ENCODE measurements around the gene SLC9A2. TPM values are rescaled to one million over a fixed set of nuclear protein-coding genes. Genes with fewer than 3 reads are reported as not detected.

SLC9A2 gene
- total RNA-seq, 4 donors from 2014 or later, result 2.5 to 7.4 (median 5.6) TPM

DNA sequence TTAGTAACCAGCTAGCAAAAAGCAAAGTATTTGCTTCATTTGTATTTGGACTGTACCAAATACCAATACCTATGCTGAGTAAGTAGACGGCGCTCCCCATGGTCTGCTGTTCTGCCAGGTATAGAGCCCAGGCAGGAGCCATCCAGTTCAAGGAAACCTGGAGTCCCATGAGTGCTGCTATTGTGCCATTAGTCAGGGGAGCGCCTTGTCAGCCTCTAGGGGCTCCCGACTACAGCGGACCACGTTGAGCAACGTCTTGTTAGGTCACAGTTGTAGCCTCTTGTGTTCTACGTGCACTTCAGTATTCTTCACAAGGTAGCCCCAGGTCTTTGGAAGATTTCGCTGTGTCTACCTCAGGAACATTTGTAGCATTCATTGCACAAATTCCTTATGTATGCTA, 21.6 kb upstream of the SLC9A2 start:
- ATAC-seq (no peak), DNase-seq (no peak)
- Histone ChIP-seq H3K27ac (no peak overlapping the region), H3K27me3 (no peaks in the 10 kb centered on the region), H3K4me3 (no peak overlapping the region), H3K4me1 (no peaks in the 10 kb centered on the region), H3K9me3 (no peaks in the 10 kb centered on the region), H3K36me3 (no peaks in the 10 kb centered on the region)
- TF ChIP-seq CTCF (IDR thresholded peaks at IDR 0.05 in 4 of 5, conservative IDR thresholded peaks at IDR 0.05 in 1 of 5), result no peak
- TF ChIP-seq POLR2A (IDR thresholded peaks at IDR 0.05), result no peak
- in situ Hi-C loops (cut with MboI; ENCODE audit: low sequenced_read_pairs in 4 of 4), result no loop called here
- intact Hi-C loops (cut with DNase I; ENCODE audit: low total_unique reads), result no loop called here

DNA sequence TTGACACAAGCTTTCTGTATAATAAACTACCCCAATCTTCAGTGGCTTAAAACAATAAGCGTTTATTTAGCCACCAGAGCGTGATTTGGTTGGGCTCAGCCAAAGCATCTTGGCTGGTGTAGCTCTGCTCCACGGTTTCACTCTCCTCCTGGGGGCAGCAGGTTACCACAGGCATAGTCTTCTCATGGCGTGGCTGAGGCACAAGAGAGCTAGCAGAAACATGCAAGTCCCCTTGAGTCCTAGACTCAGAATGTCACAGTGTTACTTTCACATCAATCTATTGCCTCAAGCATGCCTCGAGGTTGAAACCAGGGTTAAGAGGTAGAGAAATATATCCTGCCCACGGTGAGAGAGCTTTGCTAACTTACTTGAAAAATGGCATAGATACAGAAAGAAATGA, 19.9 kb upstream of the SLC9A2 start:
- no peak for DNase-seq
- in situ Hi-C loops (cut with MboI; ENCODE audit: low sequenced_read_pairs in 4 of 4), result no loop called here

DNA sequence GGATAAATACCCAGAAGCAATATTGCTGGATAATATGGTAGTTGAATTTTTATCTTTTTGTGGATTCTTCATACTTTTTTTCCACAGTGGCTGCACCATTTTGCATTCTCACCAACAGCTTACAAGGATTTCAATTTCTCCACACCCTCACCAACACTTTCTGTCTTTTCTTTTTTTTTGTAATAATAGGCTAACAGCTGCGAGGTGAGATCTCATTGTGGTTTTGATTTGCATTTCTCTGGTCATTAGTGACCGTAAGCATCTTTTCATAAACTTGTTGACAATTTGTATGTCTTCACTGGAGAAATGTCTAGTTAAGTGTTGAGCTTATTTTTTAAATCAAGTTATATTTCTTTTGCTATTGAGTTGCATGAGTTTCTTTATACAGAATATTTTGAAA, 17.6 kb upstream of the SLC9A2 start:
- Histone ChIP-seq H3K9me3 (no peaks in the 10 kb centered on the region), H3K27ac (no peak overlapping the region), H3K36me3 (no peaks in the 10 kb centered on the region), H3K27me3 (no peaks in the 10 kb centered on the region), H3K4me3 (no peak overlapping the region), H3K4me1 (peaks cover 17 to 28% of the 10 kb centered on the region in 2 donors)
- intact Hi-C loops (cut with DNase I; ENCODE audit: low total_unique reads), result no loop called here
- DNase-seq, result no peak
- in situ Hi-C loops (cut with MboI; ENCODE audit: low sequenced_read_pairs in 4 of 4), result no loop called here
- TF ChIP-seq POLR2A (IDR thresholded peaks at IDR 0.05) (no peak), CTCF (IDR thresholded peaks at IDR 0.05 in 4 of 5, conservative IDR thresholded peaks at IDR 0.05 in 1 of 5) (no peak)
- ATAC-seq, result no peak

More for the DNA sequence above, 19.9 kb upstream of the SLC9A2 start:
- Histone ChIP-seq H3K27me3 (no peaks in the 10 kb centered on the region), H3K4me3 (no peak overlapping the region), H3K4me1 (peaks cover 4 to 10% of the 10 kb centered on the region in 2 donors), H3K36me3 (no peaks in the 10 kb centered on the region), H3K27ac (no peak overlapping the region), H3K9me3 (no peaks in the 10 kb centered on the region)
- ATAC-seq, result peak; percentile 36 to 44
- TF ChIP-seq POLR2A (IDR thresholded peaks at IDR 0.05) (no peak), CTCF (IDR thresholded peaks at IDR 0.05 in 4 of 5, conservative IDR thresholded peaks at IDR 0.05 in 1 of 5) (peak in 2 of 5 experiments; percentile 18 to 22)
- intact Hi-C loops (cut with DNase I; ENCODE audit: low total_unique reads), result no loop called here

DNA sequence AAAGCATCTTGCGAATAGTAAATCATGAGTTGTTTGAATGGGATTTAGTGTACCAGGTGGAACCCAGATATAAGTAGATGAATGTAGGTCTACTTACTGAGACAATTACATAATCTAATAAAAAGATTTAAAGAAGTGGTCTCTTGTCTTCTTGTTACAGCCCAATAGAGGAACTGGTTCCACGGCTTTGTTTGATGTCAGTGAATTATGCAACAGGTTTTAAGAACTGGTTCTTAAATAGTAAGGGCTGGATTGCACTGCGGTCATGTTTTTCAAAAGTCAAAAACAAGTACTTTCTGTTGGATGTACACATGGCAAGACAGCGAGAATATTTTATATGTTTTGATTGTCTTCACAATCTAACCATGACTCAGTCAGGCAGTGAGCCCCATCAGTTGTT, 15.4 kb upstream of the SLC9A2 start:
- peak overlapping the region; percentile 70 to 83 (median 77) for H3K27ac ChIP-seq
- TF ChIP-seq POLR2A (IDR thresholded peaks at IDR 0.05), result no peak
- no peak for TF ChIP-seq CTCF (IDR thresholded peaks at IDR 0.05 in 4 of 5, conservative IDR thresholded peaks at IDR 0.05 in 1 of 5)
- peaks cover 17 to 28% of the 10 kb centered on the region in 2 donors for H3K4me1 ChIP-seq
- DNase-seq (no peak), ATAC-seq (no peak)
- no peak overlapping the region for H3K4me3 ChIP-seq
- in situ Hi-C loops (cut with MboI; ENCODE audit: low sequenced_read_pairs in 4 of 4) (no loop called here), intact Hi-C loops (cut with DNase I; ENCODE audit: low total_unique reads) (loop anchor here (2.0 kb wide), 1 partner anchor 15 kb away; the partner anchor contains the start of gene SLC9A2)
- H3K9me3 ChIP-seq, result no peaks in the 10 kb centered on the region
- H3K36me3 ChIP-seq, result no peaks in the 10 kb centered on the region
- no peaks in the 10 kb centered on the region for H3K27me3 ChIP-seq

- TF ChIP-seq CTCF (IDR thresholded peaks at IDR 0.05 in 4 of 5, conservative IDR thresholded peaks at IDR 0.05 in 1 of 5), result no peak
- no peak for TF ChIP-seq POLR2A (IDR thresholded peaks at IDR 0.05)
- DNase-seq (peak; percentile 84 to 90), ATAC-seq (peak; percentile 93 to 94)
- no peak overlapping the region for H3K4me3 ChIP-seq
- H3K36me3 ChIP-seq, result no peaks in the 10 kb centered on the region
- peaks cover 17 to 28% of the 10 kb centered on the region in 2 donors for H3K4me1 ChIP-seq
- H3K9me3 ChIP-seq, result no peaks in the 10 kb centered on the region
- in situ Hi-C loops (cut with MboI; ENCODE audit: low sequenced_read_pairs in 4 of 4), result no loop called here
- peak overlapping the region; percentile 70 to 83 (median 77) for H3K27ac ChIP-seq
- intact Hi-C loops (cut with DNase I; ENCODE audit: low total_unique reads), result loop anchor here (2.0 kb wide), 1 partner anchor 14 kb away; the partner anchor contains the start of gene SLC9A2
- no peaks in the 10 kb centered on the region for H3K27me3 ChIP-seq
Observed at GRCh38 chr2:102604769-102605168, 14.6 kb upstream of the SLC9A2 start.

Data from gastrocnemius medialis (tissue), 4 donors.